ENCODE measurements around the gene DDX6. TPM values are rescaled to one million over a fixed set of nuclear protein-coding genes. Genes with fewer than 3 reads are reported as not detected.
A peak's percentile ranks its signal among the peaks of the same experiment; 100 is the strongest.
"Not testable (repeated sequence)": the region's sequence is repeated elsewhere in the genome, so short reads cannot be mapped to it uniquely, and the experiment has no call there.

DDX6 gene
- 100 to 1,000 TPM in 5 of 6 donors, 10 to 100 TPM in 1; 71.3 to 140 (median 124) TPM for polyA plus RNA-seq (ENCODE audit: low read depth in 6 of 6)

- H3K36me3 Mint-ChIP-seq = peaks cover 0 to 14% of the 10 kb centered on the region in 2 donors
- ATAC-seq (ENCODE audit: low read depth in 2 of 2) (peak; percentile 68 to 71), DNase-seq (peak; percentile 92)
- H3K9me3 Mint-ChIP-seq = no peaks in the 10 kb centered on the region
- peaks cover 40 to 52% (median 44%) of the 10 kb centered on the region in 3 donors for H3K4me1 Mint-ChIP-seq
- peak within 1 kb of the TSS; percentile 99 to 100 (median 99) for H3K27ac Mint-ChIP-seq
- H3K27me3 Mint-ChIP-seq = no peaks in the 10 kb centered on the region
- H3K4me3 Mint-ChIP-seq = peak within 1 kb of the TSS; percentile 94 to 100 (median 100)
These were observed at the start of gene DDX6 for GRCh38 chr11:118791111-118791960. TSS of gene DDX6 (minus strand) at chr11:118791164. CDS start at chr11:118786251, 4,913 bp downstream.

- no peaks in the 10 kb centered on the region for H3K9me3 Mint-ChIP-seq
- H3K27me3 Mint-ChIP-seq = no peaks in the 10 kb centered on the region
- peak; percentile 47 for DNase-seq
- peak overlapping the region; percentile 1 to 87 (median 36) for H3K27ac Mint-ChIP-seq
- H3K4me3 Mint-ChIP-seq = peak overlapping the region in 2 of 8 donors; percentile 1 to 83
- H3K4me1 Mint-ChIP-seq = peaks cover 34 to 48% (median 44%) of the 10 kb centered on the region in 3 donors
- H3K36me3 Mint-ChIP-seq = no peaks in the 10 kb centered on the region
- peak; percentile 83 to 87 for ATAC-seq (ENCODE audit: low read depth in 2 of 2)
These were observed 48.1 kb upstream of the DDX6 start for GRCh38 chr11:118838905-118839553.

GRCh38 chr11:118837868-118838267 is 46.9 kb upstream of the DDX6 start:
- ATAC-seq (ENCODE audit: low read depth in 2 of 2) (no peak), DNase-seq (no peak)
- H3K36me3 Mint-ChIP-seq = no peaks in the 10 kb centered on the region
- peaks cover 34 to 59% (median 50%) of the 10 kb centered on the region in 3 donors for H3K4me1 Mint-ChIP-seq
- no peaks in the 10 kb centered on the region for H3K9me3 Mint-ChIP-seq
- peak overlapping the region in 1 of 8 donors; percentile 36 for H3K4me3 Mint-ChIP-seq
- H3K27ac Mint-ChIP-seq = peak overlapping the region in 2 of 6 donors; percentile 5 to 83
- H3K27me3 Mint-ChIP-seq = no peaks in the 10 kb centered on the region

- H3K9me3 Mint-ChIP-seq = no peaks in the 10 kb centered on the region
- ATAC-seq (ENCODE audit: low read depth in 2 of 2) = peak; percentile 43 to 55
- peak overlapping the region in 6 of 8 donors; percentile 1 to 60 (median 46) for H3K4me3 Mint-ChIP-seq
- no peaks in the 10 kb centered on the region for H3K27me3 Mint-ChIP-seq
- no peak for DNase-seq
- no peaks in the 10 kb centered on the region for H3K36me3 Mint-ChIP-seq
- peak overlapping the region; percentile 28 to 87 (median 67) for H3K27ac Mint-ChIP-seq
- H3K4me1 Mint-ChIP-seq = peaks cover 21 to 47% (median 33%) of the 10 kb centered on the region in 3 donors
These were observed 43.6 kb upstream of the DDX6 start for GRCh38 chr11:118834427-118835028.

- ATAC-seq (ENCODE audit: low read depth in 2 of 2) = no peak
- no peaks in the 10 kb centered on the region for H3K9me3 Mint-ChIP-seq
- H3K4me1 Mint-ChIP-seq = peaks cover 20 to 43% (median 21%) of the 10 kb centered on the region in 3 donors
These were observed 36.2 kb upstream of the DDX6 start for GRCh38 chr11:118827118-118827517.

GRCh38 chr11:118822936-118823510 is 32.1 kb upstream of the DDX6 start:
- ATAC-seq (ENCODE audit: low read depth in 2 of 2); H3K9me3 Mint-ChIP-seq; H3K27me3 Mint-ChIP-seq; H3K36me3 Mint-ChIP-seq: not testable (repeated sequence)
- Mint-ChIP-seq H3K4me1 (peaks cover 38 to 70% (median 48%) of the 10 kb centered on the region in 3 donors), H3K4me3 (peak overlapping the region; percentile 64 to 90 (median 82)), H3K27ac (peak overlapping the region; percentile 98 to 100 (median 98))
- peak; percentile 56 for DNase-seq

More at GRCh38 chr11:118827118-118827517, 36.2 kb upstream of the DDX6 start:
- no peak for DNase-seq
- no peak overlapping the region for H3K4me3 Mint-ChIP-seq
- H3K27me3 Mint-ChIP-seq = no peaks in the 10 kb centered on the region
- no peaks in the 10 kb centered on the region for H3K36me3 Mint-ChIP-seq
- peak overlapping the region in 3 of 6 donors; percentile 5 to 73 (median 60) for H3K27ac Mint-ChIP-seq

- H3K27ac Mint-ChIP-seq = peak overlapping the region; percentile 98 to 100 (median 98)
- no peaks in the 10 kb centered on the region for H3K36me3 Mint-ChIP-seq
- H3K4me3 Mint-ChIP-seq = peak overlapping the region; percentile 52 to 92 (median 80)
- H3K9me3 Mint-ChIP-seq = no peaks in the 10 kb centered on the region
- ATAC-seq (ENCODE audit: low read depth in 2 of 2) = peak; percentile 92 to 93
- peaks cover 34 to 75% (median 48%) of the 10 kb centered on the region in 3 donors for H3K4me1 Mint-ChIP-seq
- H3K27me3 Mint-ChIP-seq = no peaks in the 10 kb centered on the region
- DNase-seq = peak; percentile 90
These were observed 29.7 kb upstream of the DDX6 start for GRCh38 chr11:118820412-118821357.

- ATAC-seq (ENCODE audit: low read depth in 2 of 2); DNase-seq; H3K9me3 Mint-ChIP-seq; H3K27me3 Mint-ChIP-seq; H3K36me3 Mint-ChIP-seq: not testable (repeated sequence)
- Mint-ChIP-seq H3K27ac (peak overlapping the region; percentile 98 to 100 (median 99)), H3K4me3 (peak overlapping the region; percentile 16 to 90 (median 78)), H3K4me1 (peaks cover 34 to 75% (median 48%) of the 10 kb centered on the region in 3 donors)
These were observed 29.0 kb upstream of the DDX6 start for GRCh38 chr11:118820025-118820379.

GRCh38 chr11:118819334-118820024 is 28.5 kb upstream of the DDX6 start:
- Mint-ChIP-seq H3K9me3 (no peaks in the 10 kb centered on the region), H3K36me3 (no peaks in the 10 kb centered on the region), H3K27me3 (no peaks in the 10 kb centered on the region), H3K27ac (peak overlapping the region; percentile 98 to 100 (median 99)), H3K4me3 (peak overlapping the region; percentile 16 to 90 (median 78)), H3K4me1 (peaks cover 32 to 75% (median 46%) of the 10 kb centered on the region in 3 donors)
- DNase-seq = no peak
- no peak for ATAC-seq (ENCODE audit: low read depth in 2 of 2)

GRCh38 chr11:118818130-118818529 is 27.2 kb upstream of the DDX6 start:
- peak overlapping the region in 1 of 8 donors; percentile 20 for H3K4me3 Mint-ChIP-seq
- ATAC-seq (ENCODE audit: low read depth in 2 of 2) = no peak
- H3K9me3 Mint-ChIP-seq = no peaks in the 10 kb centered on the region
- no peaks in the 10 kb centered on the region for H3K27me3 Mint-ChIP-seq
- DNase-seq = no peak
- H3K27ac Mint-ChIP-seq = peak overlapping the region; percentile 30 to 100 (median 88)
- H3K4me1 Mint-ChIP-seq = peaks cover 40 to 78% (median 53%) of the 10 kb centered on the region in 3 donors
- H3K36me3 Mint-ChIP-seq = no peaks in the 10 kb centered on the region

- peaks cover 42 to 78% (median 59%) of the 10 kb centered on the region in 3 donors for H3K4me1 Mint-ChIP-seq
- no peak for DNase-seq
- no peaks in the 10 kb centered on the region for H3K36me3 Mint-ChIP-seq
- H3K9me3 Mint-ChIP-seq = peaks cover 0 to 6% (median 0%) of the 10 kb centered on the region in 7 donors
- peak overlapping the region; percentile 53 to 97 (median 95) for H3K27ac Mint-ChIP-seq
- no peaks in the 10 kb centered on the region for H3K27me3 Mint-ChIP-seq
- peak; percentile 73 to 82 for ATAC-seq (ENCODE audit: low read depth in 2 of 2)
- H3K4me3 Mint-ChIP-seq = peak overlapping the region; percentile 25 to 82 (median 72)
These were observed 22.6 kb upstream of the DDX6 start for GRCh38 chr11:118813551-118813950.
